AG10803 (cell line): ENCODE results near the gene C11orf87.

Experiments
- DNase-seq: peaks from one replicate; pipeline ENCODE4 v3.0.0; 2010; ENCODE audit warnings: low read depth
- H3K4me3 ChIP-seq: 2 replicates; pipeline ENCODE4 v1.5.1; 2011; ENCODE audit warnings: mild to moderate bottlenecking, low read length, control low read depth
- CTCF ChIP-seq: conservative IDR thresholded peaks from 2 replicates; pipeline ENCODE4 v1.5.1; 2011; ENCODE audit warnings: mild to moderate bottlenecking, low read length, control low read depth, inconsistent platforms

C11orf87 gene

GRCh38 chr11:109423466-109424190 is 1.6 kb downstream of the C11orf87 start:
- peak overlapping the region; percentile 72 for H3K4me3 ChIP-seq
- no peak for DNase-seq
- no peak for TF ChIP-seq CTCF

GRCh38 chr11:109424901-109425300 is 2.9 kb downstream of the C11orf87 start:
- no peak for TF ChIP-seq CTCF
- DNase-seq: no peak
- H3K4me3 ChIP-seq: no peak overlapping the region

- peak; percentile 47 for DNase-seq
These were observed 3.6 kb downstream of the C11orf87 start for GRCh38 chr11:109425554-109425953.

GRCh38 chr11:109426442-109427240 is 4.7 kb downstream of the C11orf87 start:
- H3K4me3 ChIP-seq: no peak overlapping the region
- TF ChIP-seq CTCF: peak; percentile 40
- DNase-seq: peak; percentile 54

More at GRCh38 chr11:109425554-109425953, 3.6 kb downstream of the C11orf87 start:
- no peak overlapping the region for H3K4me3 ChIP-seq
- TF ChIP-seq CTCF: peak; percentile 33; the same call in 1 of the 2 replicates

- H3K4me3 ChIP-seq: no peak overlapping the region
- no peak for TF ChIP-seq CTCF
- DNase-seq: peak; percentile 85
These were observed 10.1 kb downstream of the C11orf87 start for GRCh38 chr11:109432105-109432504.

GRCh38 chr11:109433753-109434256 is 11.8 kb downstream of the C11orf87 start:
- TF ChIP-seq CTCF: no peak
- no peak overlapping the region for H3K4me3 ChIP-seq
- DNase-seq: no peak
